ENCODE measurements around the gene MPND. TPM values are rescaled to one million over a fixed set of nuclear protein-coding genes. Genes with fewer than 3 reads are reported as not detected.

Gene MPND
- total RNA-seq, 2 experiments from 2014 or later: 10.3 to 11.0 TPM

- Mint-ChIP-seq H3K27ac (no peak overlapping the region), H3K27me3 (no peaks in the 10 kb centered on the region), H3K4me3 (no peak overlapping the region), H3K36me3 (ENCODE audit: low read depth) (peaks cover 21% of the 10 kb centered on the region), H3K4me1 (ENCODE audit: low read depth) (peaks cover 22% of the 10 kb centered on the region), H3K9me3 (no peaks in the 10 kb centered on the region)
- ChIA-PET POLR2A (interaction anchor here (1.4 to 1.6 kb wide), 2 partner anchors 14 to 22 kb away, joined by 4 read pairs; partner anchors contain the start of gene MPND), CTCF (interaction anchor here (1.3 kb wide), 1 partner anchor 35 kb away, joined by 5 read pairs; the partner anchor contains the start of gene SH3GL1)
- Histone ChIP-seq H3K4me3 (ENCODE audit: low read length) (no peak overlapping the region), H3K27ac (ENCODE audit: low read depth in 1 of 2, low read length in 2 of 2) (no peak overlapping the region), H3K9me3 (ENCODE audit: control insufficient read depth in 1 of 2, insufficient read depth in 1 of 2, low read length in 2 of 2) (no peaks in the 10 kb centered on the region), H3K36me3 (ENCODE audit: insufficient read depth, low read length) (peaks cover 61% of the 10 kb centered on the region), H3K4me1 (ENCODE audit: insufficient read depth, low read length) (peaks cover 30% of the 10 kb centered on the region), H3K27me3 (ENCODE audit: control insufficient read depth in 1 of 2, insufficient read depth in 2 of 2, low read length in 2 of 2) (no peaks in the 10 kb centered on the region)
- TF ChIP-seq, protein P1, sequence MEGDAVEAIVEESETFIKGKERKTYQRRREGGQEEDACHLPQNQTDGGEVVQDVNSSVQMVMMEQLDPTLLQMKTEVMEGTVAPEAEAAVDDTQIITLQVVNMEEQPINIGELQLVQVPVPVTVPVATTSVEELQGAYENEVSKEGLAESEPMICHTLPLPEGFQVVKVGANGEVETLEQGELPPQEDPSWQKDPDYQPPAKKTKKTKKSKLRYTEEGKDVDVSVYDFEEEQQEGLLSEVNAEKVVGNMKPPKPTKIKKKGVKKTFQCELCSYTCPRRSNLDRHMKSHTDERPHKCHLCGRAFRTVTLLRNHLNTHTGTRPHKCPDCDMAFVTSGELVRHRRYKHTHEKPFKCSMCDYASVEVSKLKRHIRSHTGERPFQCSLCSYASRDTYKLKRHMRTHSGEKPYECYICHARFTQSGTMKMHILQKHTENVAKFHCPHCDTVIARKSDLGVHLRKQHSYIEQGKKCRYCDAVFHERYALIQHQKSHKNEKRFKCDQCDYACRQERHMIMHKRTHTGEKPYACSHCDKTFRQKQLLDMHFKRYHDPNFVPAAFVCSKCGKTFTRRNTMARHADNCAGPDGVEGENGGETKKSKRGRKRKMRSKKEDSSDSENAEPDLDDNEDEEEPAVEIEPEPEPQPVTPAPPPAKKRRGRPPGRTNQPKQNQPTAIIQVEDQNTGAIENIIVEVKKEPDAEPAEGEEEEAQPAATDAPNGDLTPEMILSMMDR (IDR thresholded peaks at IDR 0.05): no peak
- ATAC-seq (ENCODE audit: poor library complexity) (no peak), DNase-seq (no peak)
- intact Hi-C loops (cut with DNase I, micrococcal nuclease): no loop called here
Measured at GRCh38 chr19:4365341-4365740, 22.0 kb downstream of the MPND start.

- H3K4me3 Mint-ChIP-seq: no peak overlapping the region
- no peak overlapping the region for H3K4me3 ChIP-seq (ENCODE audit: low read length)
- peaks cover 55% of the 10 kb centered on the region for H3K36me3 ChIP-seq (ENCODE audit: insufficient read depth, low read length)
- no peaks in the 10 kb centered on the region for H3K9me3 ChIP-seq (ENCODE audit: control insufficient read depth in 1 of 2, insufficient read depth in 1 of 2, low read length in 2 of 2)
- ATAC-seq (ENCODE audit: poor library complexity) (no peak), DNase-seq (no peak)
- CTCF ChIA-PET: interaction anchor here (1.3 to 4.6 kb wide), 2 partner anchors 34 to 35 kb away, joined by 5 to 63 read pairs; partner anchors contain the start of genes CHAF1A and SH3GL1
- H3K9me3 Mint-ChIP-seq: no peaks in the 10 kb centered on the region
- H3K27me3 Mint-ChIP-seq: no peaks in the 10 kb centered on the region
- no peak overlapping the region for H3K27ac ChIP-seq (ENCODE audit: low read depth in 1 of 2, low read length in 2 of 2)
- POLR2A ChIA-PET: interaction anchor here (1.3 to 1.6 kb wide), 3 partner anchors 13 to 34 kb away, joined by 3 to 4 read pairs (median 4); partner anchors contain the start of genes MPND and SH3GL1
- H3K36me3 Mint-ChIP-seq (ENCODE audit: low read depth): peaks cover 14% of the 10 kb centered on the region
- H3K27me3 ChIP-seq (ENCODE audit: control insufficient read depth in 1 of 2, insufficient read depth in 2 of 2, low read length in 2 of 2): no peaks in the 10 kb centered on the region
- intact Hi-C loops (cut with DNase I, micrococcal nuclease): no loop called here
- TF ChIP-seq, protein P1 (IDR thresholded peaks at IDR 0.05): no peak
- H3K4me1 ChIP-seq (ENCODE audit: insufficient read depth, low read length): peaks cover 37% of the 10 kb centered on the region
- H3K4me1 Mint-ChIP-seq (ENCODE audit: low read depth): peaks cover 28% of the 10 kb centered on the region
- no peak overlapping the region for H3K27ac Mint-ChIP-seq
Measured at GRCh38 chr19:4365791-4366665, 22.7 kb downstream of the MPND start.

GRCh38 chr19:4366666-4367335 is 23.4 kb downstream of the MPND start:
- no peaks in the 10 kb centered on the region for H3K9me3 Mint-ChIP-seq
- H3K36me3 Mint-ChIP-seq (ENCODE audit: low read depth): peaks cover 12% of the 10 kb centered on the region
- H3K4me1 Mint-ChIP-seq (ENCODE audit: low read depth): peaks cover 30% of the 10 kb centered on the region
- no peak for ATAC-seq (ENCODE audit: poor library complexity)
- intact Hi-C loops (cut with DNase I, micrococcal nuclease): no loop called here
- TF ChIP-seq, protein P1 (IDR thresholded peaks at IDR 0.05): no peak
- DNase-seq: no peak
- H3K27me3 ChIP-seq (ENCODE audit: control insufficient read depth in 1 of 2, insufficient read depth in 2 of 2, low read length in 2 of 2): no peaks in the 10 kb centered on the region
- ChIA-PET POLR2A (interaction anchor here (1.3 to 1.6 kb wide), 2 partner anchors 24 to 33 kb away, joined by 3 to 4 read pairs; partner anchors contain the start of genes MPND and SH3GL1), CTCF (interaction anchor here (4.6 kb wide), 1 partner anchor 35 kb away, joined by 63 read pairs; the partner anchor contains the start of genes CHAF1A and SH3GL1)
- H3K9me3 ChIP-seq (ENCODE audit: control insufficient read depth in 1 of 2, insufficient read depth in 1 of 2, low read length in 2 of 2): no peaks in the 10 kb centered on the region
- H3K4me1 ChIP-seq (ENCODE audit: insufficient read depth, low read length): peaks cover 45% of the 10 kb centered on the region
- peaks cover 55% of the 10 kb centered on the region for H3K36me3 ChIP-seq (ENCODE audit: insufficient read depth, low read length)
- H3K27me3 Mint-ChIP-seq: no peaks in the 10 kb centered on the region
- H3K27ac Mint-ChIP-seq: no peak overlapping the region
- no peak overlapping the region for H3K4me3 Mint-ChIP-seq
- no peak overlapping the region for H3K27ac ChIP-seq (ENCODE audit: low read depth in 1 of 2, low read length in 2 of 2)
- no peak overlapping the region for H3K4me3 ChIP-seq (ENCODE audit: low read length)
